ENCODE data around the gene MMS22L. TPM values are rescaled to one million over a fixed set of nuclear protein-coding genes. Genes with fewer than 3 reads are reported as not detected.

The MMS22L gene
- total and polyA plus RNA-seq, 2 experiments from 2014 or later, result 11.7 to 49.5 TPM

DNA sequence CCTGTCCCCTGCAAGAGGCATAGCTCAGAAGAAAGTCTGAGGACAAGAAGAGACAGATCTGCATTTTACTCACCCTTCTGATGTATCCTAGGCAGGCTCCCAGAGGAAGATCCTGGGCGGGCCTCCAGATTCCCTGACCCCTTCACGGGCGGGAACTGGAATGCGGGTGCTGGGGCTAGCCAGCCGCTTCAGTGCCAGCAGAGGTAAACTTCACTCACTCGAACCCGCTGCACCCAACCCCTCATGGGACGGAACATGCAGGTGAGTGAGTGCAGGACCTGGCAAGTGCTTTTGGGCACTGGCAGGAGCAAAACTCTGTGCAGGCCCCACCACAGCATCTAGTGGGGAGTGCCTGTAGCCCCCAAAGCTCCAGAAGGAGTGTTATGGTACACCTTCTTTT is 171.8 kb downstream of the MMS22L start:
- H2AFZ ChIP-seq, result 0 out of 2 replicates have a peak overlapping the region, but pooled peaks have one; percentile 47

DNA sequence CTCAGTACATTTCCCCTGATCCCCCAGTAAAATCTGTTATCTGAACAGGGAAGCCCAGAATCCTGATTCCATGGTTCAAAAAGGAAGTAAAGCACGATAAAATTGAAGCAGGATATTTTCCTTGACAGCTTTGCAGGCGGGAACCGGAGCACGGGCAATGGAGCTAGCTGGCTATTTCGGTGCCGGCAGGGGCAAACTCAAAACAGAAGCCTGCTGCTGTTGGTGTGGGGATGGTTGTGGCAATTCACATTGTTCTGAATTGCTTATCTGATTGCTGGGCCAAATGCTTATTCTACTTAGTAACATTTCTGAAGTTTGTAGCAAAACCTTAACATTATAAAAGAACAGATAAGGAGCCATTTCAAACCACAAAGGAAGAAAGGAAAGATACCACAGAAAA is 172.4 kb downstream of the MMS22L start:
- Histone ChIP-seq H3K4me1 (ENCODE audit: insufficient read depth) (no peaks in the 10 kb centered on the region), H3K9me2 (ENCODE audit: insufficient read depth) (peaks cover 5% of the 10 kb centered on the region), H3K4me2 (no peak overlapping the region), H3K27ac (ENCODE audit: low read depth) (no peak overlapping the region), H3K27me3 (ENCODE audit: insufficient read depth) (no peaks in the 10 kb centered on the region), H4K20me1 (replicated peaks; ENCODE audit: insufficient read depth) (no peaks in the 10 kb centered on the region), H3K4me3 (no peak overlapping the region), H3F3A (replicated peaks; ENCODE audit: low read depth) (no peaks in the 10 kb centered on the region), H3K79me2 (replicated peaks; ENCODE audit: insufficient read depth) (no peaks in the 10 kb centered on the region), H3K36me3 (ENCODE audit: insufficient read depth) (no peaks in the 10 kb centered on the region), H2AFZ (peak overlapping the region; percentile 84)
- H3K4me3 Mint-ChIP-seq, result no peak overlapping the region
- no peaks in the 10 kb centered on the region for H3K27me3 Mint-ChIP-seq (ENCODE audit: insufficient read depth, low read depth, poor library complexity)
- TF ChIP-seq, protein P1, sequence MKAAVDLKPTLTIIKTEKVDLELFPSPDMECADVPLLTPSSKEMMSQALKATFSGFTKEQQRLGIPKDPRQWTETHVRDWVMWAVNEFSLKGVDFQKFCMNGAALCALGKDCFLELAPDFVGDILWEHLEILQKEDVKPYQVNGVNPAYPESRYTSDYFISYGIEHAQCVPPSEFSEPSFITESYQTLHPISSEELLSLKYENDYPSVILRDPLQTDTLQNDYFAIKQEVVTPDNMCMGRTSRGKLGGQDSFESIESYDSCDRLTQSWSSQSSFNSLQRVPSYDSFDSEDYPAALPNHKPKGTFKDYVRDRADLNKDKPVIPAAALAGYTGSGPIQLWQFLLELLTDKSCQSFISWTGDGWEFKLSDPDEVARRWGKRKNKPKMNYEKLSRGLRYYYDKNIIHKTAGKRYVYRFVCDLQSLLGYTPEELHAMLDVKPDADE (IDR thresholded peaks at IDR 0.05), result no peak
- TF ChIP-seq POLR2AphosphoS5 (IDR thresholded peaks at IDR 0.05; ENCODE audit: low read depth) (no peak), ZNF114 (CRISPR knock-in tag; IDR thresholded peaks at IDR 0.05) (no peak)
- TF ChIP-seq, protein P2, sequence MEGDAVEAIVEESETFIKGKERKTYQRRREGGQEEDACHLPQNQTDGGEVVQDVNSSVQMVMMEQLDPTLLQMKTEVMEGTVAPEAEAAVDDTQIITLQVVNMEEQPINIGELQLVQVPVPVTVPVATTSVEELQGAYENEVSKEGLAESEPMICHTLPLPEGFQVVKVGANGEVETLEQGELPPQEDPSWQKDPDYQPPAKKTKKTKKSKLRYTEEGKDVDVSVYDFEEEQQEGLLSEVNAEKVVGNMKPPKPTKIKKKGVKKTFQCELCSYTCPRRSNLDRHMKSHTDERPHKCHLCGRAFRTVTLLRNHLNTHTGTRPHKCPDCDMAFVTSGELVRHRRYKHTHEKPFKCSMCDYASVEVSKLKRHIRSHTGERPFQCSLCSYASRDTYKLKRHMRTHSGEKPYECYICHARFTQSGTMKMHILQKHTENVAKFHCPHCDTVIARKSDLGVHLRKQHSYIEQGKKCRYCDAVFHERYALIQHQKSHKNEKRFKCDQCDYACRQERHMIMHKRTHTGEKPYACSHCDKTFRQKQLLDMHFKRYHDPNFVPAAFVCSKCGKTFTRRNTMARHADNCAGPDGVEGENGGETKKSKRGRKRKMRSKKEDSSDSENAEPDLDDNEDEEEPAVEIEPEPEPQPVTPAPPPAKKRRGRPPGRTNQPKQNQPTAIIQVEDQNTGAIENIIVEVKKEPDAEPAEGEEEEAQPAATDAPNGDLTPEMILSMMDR (conservative IDR thresholded peaks at IDR 0.05; ENCODE audit: low read depth in 2 of 2), result no peak
- DNase-seq (ENCODE audit: low spot score) (no peak), ATAC-seq (no peak)
- 0 out of 3 replicates have a peak, but pooled peaks cover 4% of the 10 kb centered on the region for H3K36me3 Mint-ChIP-seq (ENCODE audit: low read depth)
- peaks cover 6% of the 10 kb centered on the region; the same call in 2 of the 3 replicates for H3K9me3 Mint-ChIP-seq
- H3K4me1 Mint-ChIP-seq, result peaks cover 5% of the 10 kb centered on the region; the same call in 2 of the 3 replicates
- H3K27ac Mint-ChIP-seq, result no peak overlapping the region

More for the DNA sequence above, 171.8 kb downstream of the MMS22L start:
- Mint-ChIP-seq H3K27ac (no peak overlapping the region), H3K4me3 (no peak overlapping the region), H3K27me3 (ENCODE audit: insufficient read depth, low read depth, poor library complexity) (no peaks in the 10 kb centered on the region), H3K36me3 (ENCODE audit: low read depth) (0 out of 3 replicates have a peak, but pooled peaks cover 4% of the 10 kb centered on the region), H3K4me1 (peaks cover 4% of the 10 kb centered on the region; the same call in 2 of the 3 replicates), H3K9me3 (peaks cover 6% of the 10 kb centered on the region; the same call in 2 of the 3 replicates)
- ATAC-seq, result no peak
- Histone ChIP-seq H3K9me2 (ENCODE audit: insufficient read depth) (peaks cover 5% of the 10 kb centered on the region), H3F3A (replicated peaks; ENCODE audit: low read depth) (no peaks in the 10 kb centered on the region), H3K4me1 (ENCODE audit: insufficient read depth) (no peaks in the 10 kb centered on the region), H3K4me3 (no peak overlapping the region), H3K27ac (ENCODE audit: low read depth) (no peak overlapping the region), H3K4me2 (no peak overlapping the region), H3K27me3 (ENCODE audit: insufficient read depth) (no peaks in the 10 kb centered on the region), H3K36me3 (ENCODE audit: insufficient read depth) (no peaks in the 10 kb centered on the region), H3K79me2 (replicated peaks; ENCODE audit: insufficient read depth) (no peaks in the 10 kb centered on the region), H4K20me1 (replicated peaks; ENCODE audit: insufficient read depth) (no peaks in the 10 kb centered on the region)
- no peak for DNase-seq (ENCODE audit: low spot score)
- TF ChIP-seq, protein P1 (IDR thresholded peaks at IDR 0.05), result no peak
- TF ChIP-seq CREB1 (CRISPR knock-in tag; IDR thresholded peaks at IDR 0.05; ENCODE audit: low read depth), result no peak
- TF ChIP-seq EZH2phosphoT487 (IDR thresholded peaks at IDR 0.05; ENCODE audit: unreplicated experiment), result no peak

All from GM23338 (cell line).